Endothelial cell (in vitro differentiated cells): ENCODE data around the gene ANKRD33. TPM values are rescaled to one million over a fixed set of nuclear protein-coding genes. Genes with fewer than 3 reads are reported as not detected.

Experiments used
- DNase-seq: peaks from one replicate; pipeline ENCODE4 v3.0.0; 2021; ENCODE audit warnings: low spot score
- H3K27ac Mint-ChIP-seq: one replicate; pipeline ENCODE4 v1.8.0; 2021; ENCODE audit warnings: mixed read lengths, inconsistent platforms; ENCODE audit not compliant: unreplicated experiment
- H3K27me3 Mint-ChIP-seq: one replicate; pipeline ENCODE4 v1.8.0; 2021; ENCODE audit warnings: mild to moderate bottlenecking, moderate library complexity, mixed read lengths, inconsistent platforms; ENCODE audit not compliant: unreplicated experiment
- H3K36me3 Mint-ChIP-seq: one replicate; pipeline ENCODE4 v1.8.0; 2021; ENCODE audit warnings: mild to moderate bottlenecking, low read depth, mixed read lengths, inconsistent platforms; ENCODE audit not compliant: unreplicated experiment
- H3K4me1 Mint-ChIP-seq: one replicate; pipeline ENCODE4 v1.8.0; 2021; ENCODE audit warnings: mild to moderate bottlenecking, mixed read lengths, inconsistent platforms; ENCODE audit not compliant: unreplicated experiment
- H3K4me3 Mint-ChIP-seq: one replicate; pipeline ENCODE4 v1.8.0; 2021; ENCODE audit warnings: mild to moderate bottlenecking, mixed read lengths, inconsistent platforms; ENCODE audit not compliant: unreplicated experiment
- H3K9me3 Mint-ChIP-seq: one replicate; pipeline ENCODE4 v1.8.0; 2021; ENCODE audit warnings: mixed read lengths, inconsistent platforms; ENCODE audit not compliant: unreplicated experiment
- CTCF ChIP-seq: fragments of 200-600 bp; sonication (generic); IDR thresholded peaks from one replicate; pipeline ENCODE4 v1.5.0; 2021; ENCODE audit warnings: antibody characterized with exemption; ENCODE audit not compliant: unreplicated experiment
- total RNA-seq: library from RNA; stranded (reverse); fragmentation: NEBNext Ultra II Directional; extraction: Animal tissue kit (Norgen Biotek cat#: 25700); gene quantifications from one replicate; pipeline ENCODE4 v1.2.1, GENCODE V29; 2021; ENCODE audit not compliant: unreplicated experiment

ANKRD33 gene
- total RNA-seq, 1 donor from 2014 or later: 0.31 TPM

GRCh38 chr12:51922762-51923505 lies 35.0 kb downstream of the ANKRD33 start:
- H3K27me3 Mint-ChIP-seq: peaks cover 38% of the 10 kb centered on the region
- H3K4me3 Mint-ChIP-seq: no peak overlapping the region
- peak overlapping the region; percentile 75 for H3K27ac Mint-ChIP-seq
- TF ChIP-seq CTCF: no peak
- H3K4me1 Mint-ChIP-seq: peaks cover 65% of the 10 kb centered on the region
- no peak for DNase-seq
- no peaks in the 10 kb centered on the region for H3K9me3 Mint-ChIP-seq
- H3K36me3 Mint-ChIP-seq: peaks cover 27% of the 10 kb centered on the region

- no peak overlapping the region for H3K4me3 Mint-ChIP-seq
- DNase-seq: peak; percentile 73
- peaks cover 20% of the 10 kb centered on the region for H3K36me3 Mint-ChIP-seq
- peak overlapping the region; percentile 93 for H3K27ac Mint-ChIP-seq
- TF ChIP-seq CTCF: peak; percentile 62
- H3K4me1 Mint-ChIP-seq: peaks cover 62% of the 10 kb centered on the region
- H3K9me3 Mint-ChIP-seq: no peaks in the 10 kb centered on the region
- peaks cover 38% of the 10 kb centered on the region for H3K27me3 Mint-ChIP-seq
Observed at GRCh38 chr12:51923506-51924365, 35.8 kb downstream of the ANKRD33 start.

GRCh38 chr12:51924551-51925319 lies 36.8 kb downstream of the ANKRD33 start:
- no peak for TF ChIP-seq CTCF
- Mint-ChIP-seq H3K4me3 (peak overlapping the region; percentile 18), H3K36me3 (peaks cover 10% of the 10 kb centered on the region), H3K9me3 (no peaks in the 10 kb centered on the region), H3K4me1 (peaks cover 62% of the 10 kb centered on the region), H3K27me3 (peaks cover 31% of the 10 kb centered on the region), H3K27ac (peak overlapping the region; percentile 93)
- DNase-seq: no peak

GRCh38 chr12:51925346-51926063 lies 37.6 kb downstream of the ANKRD33 start:
- H3K4me1 Mint-ChIP-seq: peaks cover 56% of the 10 kb centered on the region
- TF ChIP-seq CTCF: no peak
- peak overlapping the region; percentile 4 for H3K4me3 Mint-ChIP-seq
- H3K36me3 Mint-ChIP-seq: peaks cover 2% of the 10 kb centered on the region
- H3K27me3 Mint-ChIP-seq: peaks cover 31% of the 10 kb centered on the region
- DNase-seq: no peak
- peak overlapping the region; percentile 93 for H3K27ac Mint-ChIP-seq
- H3K9me3 Mint-ChIP-seq: no peaks in the 10 kb centered on the region
